GM12873 (cell line): ENCODE data around the gene RAB32.

Experiments
- CTCF ChIP-seq: IDR thresholded peaks from 2 replicates; pipeline ENCODE4 v1.5.1; 2012; ENCODE audit warnings: low read depth, mild to moderate bottlenecking, moderate library complexity, low read length, control low read depth; ENCODE audit not compliant: insufficient read depth; ENCODE audit errors: missing control alignments

The RAB32 gene

GRCh38 chr6:146598772-146599405 is 55.3 kb downstream of the RAB32 start, which contains the start of gene ADGB:
ADGB (plus strand) TSS chr6:146598972; CDS start chr6:146599041, 69 bp downstream.
- no peak for TF ChIP-seq CTCF

- TF ChIP-seq CTCF: no peak
Measured at GRCh38 chr6:146601352-146601751, 57.7 kb downstream of the RAB32 start.

GRCh38 chr6:146602526-146602925 is 58.9 kb downstream of the RAB32 start:
- no peak for TF ChIP-seq CTCF
